ENCODE data around the gene ANXA2R. TPM values are rescaled to one million over a fixed set of nuclear protein-coding genes. Genes with fewer than 3 reads are reported as not detected.

Gene ANXA2R
- total and polyA plus RNA-seq, 9 of the 15 experiments (the other 6 are each of a cell fraction or from before 2014, with no cell fraction given), result 2.1 to 4.8 (median 3.4) TPM

DNA sequence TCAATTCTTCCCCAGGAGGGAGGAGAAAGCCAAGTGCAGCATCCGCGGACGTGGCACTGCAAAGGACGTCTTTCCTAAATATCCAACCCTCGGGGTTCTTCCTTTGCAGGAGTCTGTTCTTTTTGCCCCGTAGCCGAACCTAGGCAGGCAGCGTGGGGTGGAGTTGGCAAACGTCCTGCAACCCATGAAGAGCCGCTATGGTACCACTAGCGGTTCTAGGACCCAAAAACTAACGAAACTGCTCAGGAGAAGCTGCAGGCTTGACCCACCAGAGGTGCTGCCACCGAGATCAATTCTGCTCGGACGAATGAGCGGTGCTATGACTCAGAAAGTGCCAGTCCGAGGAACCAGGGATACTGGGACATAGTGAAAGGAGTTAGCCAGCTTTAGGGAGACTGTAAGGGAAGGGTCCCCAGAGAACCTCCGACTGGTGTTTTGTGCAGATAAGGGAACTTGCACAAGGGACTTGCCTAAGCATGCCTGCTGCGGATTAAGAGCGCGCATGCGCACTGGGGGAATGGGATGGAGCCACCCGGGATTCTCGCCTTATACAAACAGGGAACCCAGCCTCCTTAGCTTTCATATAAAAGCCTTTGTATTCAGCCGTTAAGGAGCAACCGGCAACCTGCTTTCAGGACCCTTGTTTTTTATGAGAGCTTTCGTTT is 32.7 kb downstream of the ANXA2R start (continued):
- TF ChIP-seq, protein P1, sequence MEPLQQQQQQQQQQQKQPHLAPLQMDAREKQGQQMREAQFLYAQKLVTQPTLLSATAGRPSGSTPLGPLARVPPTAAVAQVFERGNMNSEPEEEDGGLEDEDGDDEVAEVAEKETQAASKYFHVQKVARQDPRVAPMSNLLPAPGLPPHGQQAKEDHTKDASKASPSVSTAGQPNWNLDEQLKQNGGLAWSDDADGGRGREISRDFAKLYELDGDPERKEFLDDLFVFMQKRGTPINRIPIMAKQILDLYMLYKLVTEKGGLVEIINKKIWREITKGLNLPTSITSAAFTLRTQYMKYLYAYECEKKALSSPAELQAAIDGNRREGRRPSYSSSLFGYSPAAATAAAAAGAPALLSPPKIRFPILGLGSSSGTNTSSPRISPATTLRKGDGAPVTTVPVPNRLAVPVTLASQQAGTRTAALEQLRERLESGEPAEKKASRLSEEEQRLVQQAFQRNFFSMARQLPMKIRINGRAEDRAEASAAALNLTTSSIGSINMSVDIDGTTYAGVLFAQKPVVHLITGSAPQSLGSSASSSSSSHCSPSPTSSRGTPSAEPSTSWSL (CRISPR knock-in tag; IDR thresholded peaks at IDR 0.05; ENCODE audit: borderline replicate concordance), result no peak
- TF ChIP-seq ELF1 (tag; IDR thresholded peaks at IDR 0.05), result no peak
- TF ChIP-seq, protein P2, sequence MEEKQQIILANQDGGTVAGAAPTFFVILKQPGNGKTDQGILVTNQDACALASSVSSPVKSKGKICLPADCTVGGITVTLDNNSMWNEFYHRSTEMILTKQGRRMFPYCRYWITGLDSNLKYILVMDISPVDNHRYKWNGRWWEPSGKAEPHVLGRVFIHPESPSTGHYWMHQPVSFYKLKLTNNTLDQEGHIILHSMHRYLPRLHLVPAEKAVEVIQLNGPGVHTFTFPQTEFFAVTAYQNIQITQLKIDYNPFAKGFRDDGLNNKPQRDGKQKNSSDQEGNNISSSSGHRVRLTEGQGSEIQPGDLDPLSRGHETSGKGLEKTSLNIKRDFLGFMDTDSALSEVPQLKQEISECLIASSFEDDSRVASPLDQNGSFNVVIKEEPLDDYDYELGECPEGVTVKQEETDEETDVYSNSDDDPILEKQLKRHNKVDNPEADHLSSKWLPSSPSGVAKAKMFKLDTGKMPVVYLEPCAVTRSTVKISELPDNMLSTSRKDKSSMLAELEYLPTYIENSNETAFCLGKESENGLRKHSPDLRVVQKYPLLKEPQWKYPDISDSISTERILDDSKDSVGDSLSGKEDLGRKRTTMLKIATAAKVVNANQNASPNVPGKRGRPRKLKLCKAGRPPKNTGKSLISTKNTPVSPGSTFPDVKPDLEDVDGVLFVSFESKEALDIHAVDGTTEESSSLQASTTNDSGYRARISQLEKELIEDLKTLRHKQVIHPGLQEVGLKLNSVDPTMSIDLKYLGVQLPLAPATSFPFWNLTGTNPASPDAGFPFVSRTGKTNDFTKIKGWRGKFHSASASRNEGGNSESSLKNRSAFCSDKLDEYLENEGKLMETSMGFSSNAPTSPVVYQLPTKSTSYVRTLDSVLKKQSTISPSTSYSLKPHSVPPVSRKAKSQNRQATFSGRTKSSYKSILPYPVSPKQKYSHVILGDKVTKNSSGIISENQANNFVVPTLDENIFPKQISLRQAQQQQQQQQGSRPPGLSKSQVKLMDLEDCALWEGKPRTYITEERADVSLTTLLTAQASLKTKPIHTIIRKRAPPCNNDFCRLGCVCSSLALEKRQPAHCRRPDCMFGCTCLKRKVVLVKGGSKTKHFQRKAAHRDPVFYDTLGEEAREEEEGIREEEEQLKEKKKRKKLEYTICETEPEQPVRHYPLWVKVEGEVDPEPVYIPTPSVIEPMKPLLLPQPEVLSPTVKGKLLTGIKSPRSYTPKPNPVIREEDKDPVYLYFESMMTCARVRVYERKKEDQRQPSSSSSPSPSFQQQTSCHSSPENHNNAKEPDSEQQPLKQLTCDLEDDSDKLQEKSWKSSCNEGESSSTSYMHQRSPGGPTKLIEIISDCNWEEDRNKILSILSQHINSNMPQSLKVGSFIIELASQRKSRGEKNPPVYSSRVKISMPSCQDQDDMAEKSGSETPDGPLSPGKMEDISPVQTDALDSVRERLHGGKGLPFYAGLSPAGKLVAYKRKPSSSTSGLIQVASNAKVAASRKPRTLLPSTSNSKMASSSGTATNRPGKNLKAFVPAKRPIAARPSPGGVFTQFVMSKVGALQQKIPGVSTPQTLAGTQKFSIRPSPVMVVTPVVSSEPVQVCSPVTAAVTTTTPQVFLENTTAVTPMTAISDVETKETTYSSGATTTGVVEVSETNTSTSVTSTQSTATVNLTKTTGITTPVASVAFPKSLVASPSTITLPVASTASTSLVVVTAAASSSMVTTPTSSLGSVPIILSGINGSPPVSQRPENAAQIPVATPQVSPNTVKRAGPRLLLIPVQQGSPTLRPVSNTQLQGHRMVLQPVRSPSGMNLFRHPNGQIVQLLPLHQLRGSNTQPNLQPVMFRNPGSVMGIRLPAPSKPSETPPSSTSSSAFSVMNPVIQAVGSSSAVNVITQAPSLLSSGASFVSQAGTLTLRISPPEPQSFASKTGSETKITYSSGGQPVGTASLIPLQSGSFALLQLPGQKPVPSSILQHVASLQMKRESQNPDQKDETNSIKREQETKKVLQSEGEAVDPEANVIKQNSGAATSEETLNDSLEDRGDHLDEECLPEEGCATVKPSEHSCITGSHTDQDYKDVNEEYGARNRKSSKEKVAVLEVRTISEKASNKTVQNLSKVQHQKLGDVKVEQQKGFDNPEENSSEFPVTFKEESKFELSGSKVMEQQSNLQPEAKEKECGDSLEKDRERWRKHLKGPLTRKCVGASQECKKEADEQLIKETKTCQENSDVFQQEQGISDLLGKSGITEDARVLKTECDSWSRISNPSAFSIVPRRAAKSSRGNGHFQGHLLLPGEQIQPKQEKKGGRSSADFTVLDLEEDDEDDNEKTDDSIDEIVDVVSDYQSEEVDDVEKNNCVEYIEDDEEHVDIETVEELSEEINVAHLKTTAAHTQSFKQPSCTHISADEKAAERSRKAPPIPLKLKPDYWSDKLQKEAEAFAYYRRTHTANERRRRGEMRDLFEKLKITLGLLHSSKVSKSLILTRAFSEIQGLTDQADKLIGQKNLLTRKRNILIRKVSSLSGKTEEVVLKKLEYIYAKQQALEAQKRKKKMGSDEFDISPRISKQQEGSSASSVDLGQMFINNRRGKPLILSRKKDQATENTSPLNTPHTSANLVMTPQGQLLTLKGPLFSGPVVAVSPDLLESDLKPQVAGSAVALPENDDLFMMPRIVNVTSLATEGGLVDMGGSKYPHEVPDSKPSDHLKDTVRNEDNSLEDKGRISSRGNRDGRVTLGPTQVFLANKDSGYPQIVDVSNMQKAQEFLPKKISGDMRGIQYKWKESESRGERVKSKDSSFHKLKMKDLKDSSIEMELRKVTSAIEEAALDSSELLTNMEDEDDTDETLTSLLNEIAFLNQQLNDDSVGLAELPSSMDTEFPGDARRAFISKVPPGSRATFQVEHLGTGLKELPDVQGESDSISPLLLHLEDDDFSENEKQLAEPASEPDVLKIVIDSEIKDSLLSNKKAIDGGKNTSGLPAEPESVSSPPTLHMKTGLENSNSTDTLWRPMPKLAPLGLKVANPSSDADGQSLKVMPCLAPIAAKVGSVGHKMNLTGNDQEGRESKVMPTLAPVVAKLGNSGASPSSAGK (IDR thresholded peaks at IDR 0.05), result no peak
- TF ChIP-seq, protein P3, sequence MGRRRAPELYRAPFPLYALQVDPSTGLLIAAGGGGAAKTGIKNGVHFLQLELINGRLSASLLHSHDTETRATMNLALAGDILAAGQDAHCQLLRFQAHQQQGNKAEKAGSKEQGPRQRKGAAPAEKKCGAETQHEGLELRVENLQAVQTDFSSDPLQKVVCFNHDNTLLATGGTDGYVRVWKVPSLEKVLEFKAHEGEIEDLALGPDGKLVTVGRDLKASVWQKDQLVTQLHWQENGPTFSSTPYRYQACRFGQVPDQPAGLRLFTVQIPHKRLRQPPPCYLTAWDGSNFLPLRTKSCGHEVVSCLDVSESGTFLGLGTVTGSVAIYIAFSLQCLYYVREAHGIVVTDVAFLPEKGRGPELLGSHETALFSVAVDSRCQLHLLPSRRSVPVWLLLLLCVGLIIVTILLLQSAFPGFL (CRISPR knock-in tag; IDR thresholded peaks at IDR 0.05), result no peak
- TF ChIP-seq, protein P4, sequence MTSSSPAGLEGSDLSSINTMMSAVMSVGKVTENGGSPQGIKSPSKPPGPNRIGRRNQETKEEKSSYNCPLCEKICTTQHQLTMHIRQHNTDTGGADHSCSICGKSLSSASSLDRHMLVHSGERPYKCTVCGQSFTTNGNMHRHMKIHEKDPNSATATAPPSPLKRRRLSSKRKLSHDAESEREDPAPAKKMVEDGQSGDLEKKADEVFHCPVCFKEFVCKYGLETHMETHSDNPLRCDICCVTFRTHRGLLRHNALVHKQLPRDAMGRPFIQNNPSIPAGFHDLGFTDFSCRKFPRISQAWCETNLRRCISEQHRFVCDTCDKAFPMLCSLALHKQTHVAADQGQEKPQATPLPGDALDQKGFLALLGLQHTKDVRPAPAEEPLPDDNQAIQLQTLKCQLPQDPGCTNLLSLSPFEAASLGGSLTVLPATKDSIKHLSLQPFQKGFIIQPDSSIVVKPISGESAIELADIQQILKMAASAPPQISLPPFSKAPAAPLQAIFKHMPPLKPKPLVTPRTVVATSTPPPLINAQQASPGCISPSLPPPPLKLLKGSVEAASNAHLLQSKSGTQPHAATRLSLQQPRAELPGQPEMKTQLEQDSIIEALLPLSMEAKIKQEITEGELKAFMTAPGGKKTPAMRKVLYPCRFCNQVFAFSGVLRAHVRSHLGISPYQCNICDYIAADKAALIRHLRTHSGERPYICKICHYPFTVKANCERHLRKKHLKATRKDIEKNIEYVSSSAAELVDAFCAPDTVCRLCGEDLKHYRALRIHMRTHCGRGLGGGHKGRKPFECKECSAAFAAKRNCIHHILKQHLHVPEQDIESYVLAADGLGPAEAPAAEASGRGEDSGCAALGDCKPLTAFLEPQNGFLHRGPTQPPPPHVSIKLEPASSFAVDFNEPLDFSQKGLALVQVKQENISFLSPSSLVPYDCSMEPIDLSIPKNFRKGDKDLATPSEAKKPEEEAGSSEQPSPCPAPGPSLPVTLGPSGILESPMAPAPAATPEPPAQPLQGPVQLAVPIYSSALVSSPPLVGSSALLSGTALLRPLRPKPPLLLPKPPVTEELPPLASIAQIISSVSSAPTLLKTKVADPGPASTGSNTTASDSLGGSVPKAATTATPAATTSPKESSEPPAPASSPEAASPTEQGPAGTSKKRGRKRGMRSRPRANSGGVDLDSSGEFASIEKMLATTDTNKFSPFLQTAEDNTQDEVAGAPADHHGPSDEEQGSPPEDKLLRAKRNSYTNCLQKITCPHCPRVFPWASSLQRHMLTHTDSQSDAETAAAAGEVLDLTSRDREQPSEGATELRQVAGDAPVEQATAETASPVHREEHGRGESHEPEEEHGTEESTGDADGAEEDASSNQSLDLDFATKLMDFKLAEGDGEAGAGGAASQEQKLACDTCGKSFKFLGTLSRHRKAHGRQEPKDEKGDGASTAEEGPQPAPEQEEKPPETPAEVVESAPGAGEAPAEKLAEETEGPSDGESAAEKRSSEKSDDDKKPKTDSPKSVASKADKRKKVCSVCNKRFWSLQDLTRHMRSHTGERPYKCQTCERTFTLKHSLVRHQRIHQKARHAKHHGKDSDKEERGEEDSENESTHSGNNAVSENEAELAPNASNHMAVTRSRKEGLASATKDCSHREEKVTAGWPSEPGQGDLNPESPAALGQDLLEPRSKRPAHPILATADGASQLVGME (CRISPR knock-in tag; IDR thresholded peaks at IDR 0.05), result peak; percentile 9; the same call in 1 of the 2 replicates

All from K562 (cell line).